Colonic mucosa (tissue), 4 donors: ENCODE data around the gene SPSB3. TPM values are rescaled to one million over a fixed set of nuclear protein-coding genes. Genes with fewer than 3 reads are reported as not detected.

Experiments used
- DNase-seq: peaks from one replicate; pipeline ENCODE4 v3.0.0-alpha.2; 2020
- H3K27ac ChIP-seq: fragments of 200-600 bp; one replicate; pipeline ENCODE4 v1.8.0; 2021
- H3K27me3 ChIP-seq: fragments of 200-600 bp; one replicate; pipeline ENCODE4 v1.8.0; 2021
- H3K36me3 ChIP-seq: fragments of 200-600 bp; one replicate; pipeline ENCODE4 v1.8.0; 2021
- H3K4me1 ChIP-seq: fragments of 200-600 bp; one replicate; pipeline ENCODE4 v1.8.0; 2021; ENCODE audit warnings: mild to moderate bottlenecking
- H3K4me3 ChIP-seq: fragments of 200-600 bp; one replicate; pipeline ENCODE4 v1.8.0; 2021
- H3K9ac ChIP-seq, 2 donors: one replicate each; pipeline ENCODE4 v1.7.0; 2013; ENCODE audit warnings: control low read depth in 2 of 2, low read depth in 2 of 2, low read length in 2 of 2
- H3K9me3 ChIP-seq: fragments of 200-600 bp; one replicate; pipeline ENCODE4 v1.8.0; 2021
- intact Hi-C: fragments of 100-400 bp; cut with DNase I; formaldehyde crosslinking; loops from one replicate; pipeline ENCODE4 v1.14.1; 2022
- total RNA-seq, 2 donors: library from RNA; stranded (reverse); fragmentation: NEBNext Ultra II Directional in 1 of 2; extraction: Animal tissue kit (Norgen Biotek cat#: 25700) in 1 of 2; gene quantifications; one replicate each; pipeline ENCODE4 v1.2.1, GENCODE V29; 2021
- TF ChIP-seq, protein P1 (sequence below): fragments of 200-600 bp; IDR thresholded peaks from one replicate; pipeline ENCODE4 v1.8.0; 2022; ENCODE audit warnings: antibody characterized with exemption, mild to moderate bottlenecking
- donor health status: healthy.
- donor health status: DM: no; HTN: no; CAD: no.
- donor health status: DM: no; HTN: no; CAD: no.

The SPSB3 gene
- total RNA-seq, 2 donors from 2014 or later: 32.7 to 35.9 TPM

DNA sequence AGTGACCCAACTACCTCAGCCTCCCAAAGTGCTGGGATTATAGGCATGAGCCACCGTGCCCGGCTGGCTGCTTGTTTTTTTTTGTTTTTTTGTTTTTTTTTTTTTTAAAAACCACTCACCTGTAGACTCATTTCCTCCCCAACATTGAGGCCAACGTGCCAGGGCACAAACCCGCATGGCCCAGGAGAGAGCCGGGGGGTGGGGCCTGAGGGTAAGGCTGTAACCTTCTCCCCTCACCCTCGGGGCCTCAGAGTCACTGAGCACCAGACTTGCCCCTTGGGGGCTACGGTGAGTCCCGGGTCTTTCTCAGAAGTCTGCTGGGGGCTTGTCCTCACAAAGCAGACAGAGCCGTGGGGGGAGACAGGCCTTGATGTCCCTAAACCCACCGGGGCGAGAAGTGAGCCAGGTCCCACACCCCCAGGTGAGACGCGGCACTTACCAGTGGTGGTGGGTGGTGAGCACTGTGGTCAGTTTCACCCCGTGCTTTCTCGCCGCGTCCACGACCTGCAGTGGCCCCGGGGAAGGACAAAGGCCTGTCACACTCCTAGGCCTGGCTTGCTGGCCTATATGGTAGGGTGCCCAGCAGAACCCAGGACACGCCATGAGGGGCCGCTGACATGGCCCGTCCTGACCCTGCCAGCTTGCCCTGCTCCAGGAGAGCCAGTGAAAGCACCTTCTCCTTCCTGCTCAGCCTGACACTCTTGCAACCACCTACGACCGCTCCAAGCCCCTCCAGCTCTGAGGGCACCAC, 39.7 kb upstream of the SPSB3 start:
- Histone ChIP-seq H3K9ac (no peak overlapping the region), H3K4me1 (peaks cover 9% of the 10 kb centered on the region), H3K27me3 (no peaks in the 10 kb centered on the region), H3K36me3 (peaks cover 15% of the 10 kb centered on the region), H3K4me3 (no peak overlapping the region), H3K9me3 (no peaks in the 10 kb centered on the region), H3K27ac (no peak overlapping the region)
- intact Hi-C loops: no loop called here
- TF ChIP-seq, protein P1, sequence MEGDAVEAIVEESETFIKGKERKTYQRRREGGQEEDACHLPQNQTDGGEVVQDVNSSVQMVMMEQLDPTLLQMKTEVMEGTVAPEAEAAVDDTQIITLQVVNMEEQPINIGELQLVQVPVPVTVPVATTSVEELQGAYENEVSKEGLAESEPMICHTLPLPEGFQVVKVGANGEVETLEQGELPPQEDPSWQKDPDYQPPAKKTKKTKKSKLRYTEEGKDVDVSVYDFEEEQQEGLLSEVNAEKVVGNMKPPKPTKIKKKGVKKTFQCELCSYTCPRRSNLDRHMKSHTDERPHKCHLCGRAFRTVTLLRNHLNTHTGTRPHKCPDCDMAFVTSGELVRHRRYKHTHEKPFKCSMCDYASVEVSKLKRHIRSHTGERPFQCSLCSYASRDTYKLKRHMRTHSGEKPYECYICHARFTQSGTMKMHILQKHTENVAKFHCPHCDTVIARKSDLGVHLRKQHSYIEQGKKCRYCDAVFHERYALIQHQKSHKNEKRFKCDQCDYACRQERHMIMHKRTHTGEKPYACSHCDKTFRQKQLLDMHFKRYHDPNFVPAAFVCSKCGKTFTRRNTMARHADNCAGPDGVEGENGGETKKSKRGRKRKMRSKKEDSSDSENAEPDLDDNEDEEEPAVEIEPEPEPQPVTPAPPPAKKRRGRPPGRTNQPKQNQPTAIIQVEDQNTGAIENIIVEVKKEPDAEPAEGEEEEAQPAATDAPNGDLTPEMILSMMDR: no peak
- no peak for DNase-seq

GRCh38 chr16:1820946-1821290, 38.5 kb upstream of the SPSB3 start:
- no peak overlapping the region for H3K27ac ChIP-seq
- peaks cover 15% of the 10 kb centered on the region for H3K36me3 ChIP-seq
- no peak overlapping the region for H3K9ac ChIP-seq
- TF ChIP-seq, protein P1: no peak
- no peak for DNase-seq
- no peak overlapping the region for H3K4me3 ChIP-seq
- intact Hi-C loops: no loop called here
- H3K4me1 ChIP-seq: peaks cover 9% of the 10 kb centered on the region
- no peaks in the 10 kb centered on the region for H3K27me3 ChIP-seq
- no peaks in the 10 kb centered on the region for H3K9me3 ChIP-seq

- intact Hi-C loops: no loop called here
- H3K9ac ChIP-seq: no peak overlapping the region
- no peaks in the 10 kb centered on the region for H3K9me3 ChIP-seq
- TF ChIP-seq, protein P1: no peak
- DNase-seq: no peak
- H3K27me3 ChIP-seq: no peaks in the 10 kb centered on the region
- H3K4me1 ChIP-seq: peaks cover 4% of the 10 kb centered on the region
- no peak overlapping the region for H3K4me3 ChIP-seq
- peaks cover 15% of the 10 kb centered on the region for H3K36me3 ChIP-seq
- no peak overlapping the region for H3K27ac ChIP-seq
Measured at GRCh38 chr16:1820096-1820945, 38.0 kb upstream of the SPSB3 start.

DNA sequence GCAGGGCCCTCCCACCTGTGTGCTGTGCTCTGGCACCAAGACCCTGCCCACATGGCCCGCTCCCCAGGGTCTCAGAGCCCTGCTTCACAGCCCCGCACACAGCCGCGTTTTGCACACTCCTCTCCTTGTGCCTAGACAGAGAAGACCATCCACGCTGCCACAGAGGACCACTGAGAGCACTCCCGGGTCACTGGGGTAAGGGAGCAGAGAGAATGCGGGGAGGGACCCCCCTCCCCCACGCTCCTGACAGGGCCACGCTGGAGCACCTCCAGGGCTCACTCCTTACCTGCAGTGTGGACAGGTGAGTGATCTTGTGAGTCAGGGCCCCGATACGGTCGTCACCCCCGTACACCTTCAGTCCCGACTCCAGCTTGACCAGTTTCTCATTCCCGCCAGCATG, 37.2 kb upstream of the SPSB3 start:
- DNase-seq: no peak
- Histone ChIP-seq H3K27ac (no peak overlapping the region), H3K9me3 (no peaks in the 10 kb centered on the region), H3K4me1 (no peaks in the 10 kb centered on the region), H3K27me3 (no peaks in the 10 kb centered on the region), H3K9ac (no peak overlapping the region), H3K4me3 (no peak overlapping the region), H3K36me3 (peaks cover 15% of the 10 kb centered on the region)
- intact Hi-C loops: no loop called here
- TF ChIP-seq, protein P1: no peak

- H3K9ac ChIP-seq: no peak overlapping the region
- intact Hi-C loops: no loop called here
- H3K27me3 ChIP-seq: no peaks in the 10 kb centered on the region
- DNase-seq: no peak
- TF ChIP-seq, protein P1: no peak
- no peaks in the 10 kb centered on the region for H3K9me3 ChIP-seq
- H3K36me3 ChIP-seq: peaks cover 15% of the 10 kb centered on the region
- H3K27ac ChIP-seq: no peak overlapping the region
- H3K4me3 ChIP-seq: no peak overlapping the region
- H3K4me1 ChIP-seq: no peaks in the 10 kb centered on the region
Measured at GRCh38 chr16:1818873-1819525, 36.6 kb upstream of the SPSB3 start.
